Prostate gland (tissue), 2 donors: ENCODE results near the gene SLC7A10. TPM values are rescaled to one million over a fixed set of nuclear protein-coding genes. Genes with fewer than 3 reads are reported as not detected.

Source experiments
- DNase-seq: peaks from one replicate; pipeline ENCODE4 v3.0.0-alpha.2; 2019; ENCODE audit warnings: low spot score
- H3K27ac ChIP-seq, 2 donors: fragments of 200-600 bp; sonication (generic); 2 replicates each; pipeline ENCODE4 v1.5.1; 2017 to 2019
- H3K27me3 ChIP-seq: fragments of 200-600 bp; sonication (generic); replicated peaks from 2 replicates; pipeline ENCODE4 v1.5.1; 2019; ENCODE audit not compliant: insufficient read depth
- H3K36me3 ChIP-seq, 2 donors: fragments of 200-600 bp; sonication (generic); 1 replicate in 1 of 2; 2 replicates in 1 of 2; pipeline versions ENCODE4 v1.5.1 to v1.8.1; 2017 to 2019
- H3K4me1 ChIP-seq: fragments of 200-600 bp; sonication (generic); replicated peaks from 2 replicates; pipeline ENCODE4 v1.5.1; 2019
- H3K4me3 ChIP-seq, 2 donors: fragments of 200-600 bp; sonication (generic); 2 replicates each; pipeline ENCODE4 v1.5.1; 2017 to 2019
- H3K9me3 ChIP-seq: fragments of 200-600 bp; sonication (generic); 2 replicates; pipeline ENCODE4 v1.5.1; 2017
- POLR2A ChIP-seq: fragments of 450-650 bp; IDR thresholded peaks from one replicate; pipeline ENCODE4 v1.6.1; 2016; ENCODE audit warnings: antibody characterized with exemption, mild to moderate bottlenecking
- POLR2AphosphoS5 ChIP-seq: sonication (generic); formaldehyde crosslinking; IDR thresholded peaks from one replicate; pipeline ENCODE4 v1.6.1; 2017; ENCODE audit warnings: antibody characterized with exemption
- WGBS: methylation state at CpG from one replicate; pipeline ENCODE4 v1.1.5; 2018; 5-methylcytosine and 5-hydroxymethylcytosine counted together
- intact Hi-C: fragments of 100-400 bp; cut with DNase I; formaldehyde crosslinking; loops from one replicate; pipeline ENCODE4 v1.14.2; 2022
- total RNA-seq, 2 donors: library from RNA; depleted of rRNA; stranded (reverse); fragments of >200 nt; gene quantifications; one replicate each; pipeline ENCODE4 v1.1.0, GENCODE V29; 2016
- TF ChIP-seq, protein P1 (sequence below), 4 experiments: fragments of 200-600 bp in 2 of 4; fragments of 450-650 bp in 2 of 4; sonication (generic) in 2 of 4; IDR thresholded peaks; 1 replicate in 3 of 4; 2 replicates in 1 of 4; pipeline ENCODE4 v1.5.1; 2016 to 2019; ENCODE audit warnings: antibody characterized with exemption in 4 of 4, mild to moderate bottlenecking in 2 of 4, moderate library complexity in 2 of 4

The SLC7A10 gene
- total RNA-seq, 2 donors from 2014 or later = 3.5 TPM; not detected in 1

DNA sequence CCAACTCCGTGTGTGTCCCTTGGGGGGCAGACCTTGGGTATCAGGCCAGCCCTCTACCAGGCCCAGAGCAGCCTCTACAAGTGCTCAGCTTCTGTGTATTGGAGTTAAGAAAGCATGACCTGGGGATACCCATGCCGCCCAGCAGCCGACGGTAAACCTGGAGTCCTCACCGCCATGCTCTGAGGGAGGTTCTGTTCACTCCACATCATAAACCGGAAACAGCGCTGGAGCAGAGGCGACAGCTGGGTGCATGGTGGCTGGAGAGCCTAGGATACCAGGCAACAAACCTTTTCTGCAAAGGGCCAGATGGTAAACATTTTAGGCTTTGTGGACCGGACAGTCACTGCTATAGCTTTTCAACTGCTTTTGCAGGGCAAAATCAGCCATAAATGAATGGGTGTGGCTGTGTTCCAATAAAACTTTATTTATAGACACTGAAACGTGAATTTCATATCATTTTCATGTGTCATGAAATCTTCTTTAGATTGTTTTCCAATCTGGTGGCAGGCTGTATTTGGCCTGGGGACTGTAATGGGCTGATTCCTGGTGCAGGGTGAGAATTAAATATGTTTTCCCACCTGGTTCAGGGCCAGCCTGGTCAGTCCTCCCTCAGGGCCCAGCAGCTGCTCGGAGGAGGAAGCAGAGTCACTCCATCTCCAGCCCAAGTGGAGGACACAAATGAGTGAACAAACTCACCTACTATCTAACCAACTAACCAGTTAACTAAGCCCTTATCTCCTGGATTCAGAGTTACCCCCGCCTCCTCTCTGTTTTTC is 45.8 kb upstream of the SLC7A10 start:
- Histone ChIP-seq H3K36me3 (no peaks in the 10 kb centered on the region), H3K4me3 (no peak overlapping the region), H3K4me1 (peaks cover 9% of the 10 kb centered on the region), H3K27me3 (no peaks in the 10 kb centered on the region), H3K9me3 (no peaks in the 10 kb centered on the region), H3K27ac (no peak overlapping the region)
- TF ChIP-seq, protein P1, sequence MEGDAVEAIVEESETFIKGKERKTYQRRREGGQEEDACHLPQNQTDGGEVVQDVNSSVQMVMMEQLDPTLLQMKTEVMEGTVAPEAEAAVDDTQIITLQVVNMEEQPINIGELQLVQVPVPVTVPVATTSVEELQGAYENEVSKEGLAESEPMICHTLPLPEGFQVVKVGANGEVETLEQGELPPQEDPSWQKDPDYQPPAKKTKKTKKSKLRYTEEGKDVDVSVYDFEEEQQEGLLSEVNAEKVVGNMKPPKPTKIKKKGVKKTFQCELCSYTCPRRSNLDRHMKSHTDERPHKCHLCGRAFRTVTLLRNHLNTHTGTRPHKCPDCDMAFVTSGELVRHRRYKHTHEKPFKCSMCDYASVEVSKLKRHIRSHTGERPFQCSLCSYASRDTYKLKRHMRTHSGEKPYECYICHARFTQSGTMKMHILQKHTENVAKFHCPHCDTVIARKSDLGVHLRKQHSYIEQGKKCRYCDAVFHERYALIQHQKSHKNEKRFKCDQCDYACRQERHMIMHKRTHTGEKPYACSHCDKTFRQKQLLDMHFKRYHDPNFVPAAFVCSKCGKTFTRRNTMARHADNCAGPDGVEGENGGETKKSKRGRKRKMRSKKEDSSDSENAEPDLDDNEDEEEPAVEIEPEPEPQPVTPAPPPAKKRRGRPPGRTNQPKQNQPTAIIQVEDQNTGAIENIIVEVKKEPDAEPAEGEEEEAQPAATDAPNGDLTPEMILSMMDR (IDR thresholded peaks at IDR 0.05) = no peak
- TF ChIP-seq POLR2A = no peak
- no peak for TF ChIP-seq POLR2AphosphoS5
- intact Hi-C loops = no loop called here
- no peak for DNase-seq
- 80% methylated on average over 12 of the region's 12 CpGs for WGBS

DNA sequence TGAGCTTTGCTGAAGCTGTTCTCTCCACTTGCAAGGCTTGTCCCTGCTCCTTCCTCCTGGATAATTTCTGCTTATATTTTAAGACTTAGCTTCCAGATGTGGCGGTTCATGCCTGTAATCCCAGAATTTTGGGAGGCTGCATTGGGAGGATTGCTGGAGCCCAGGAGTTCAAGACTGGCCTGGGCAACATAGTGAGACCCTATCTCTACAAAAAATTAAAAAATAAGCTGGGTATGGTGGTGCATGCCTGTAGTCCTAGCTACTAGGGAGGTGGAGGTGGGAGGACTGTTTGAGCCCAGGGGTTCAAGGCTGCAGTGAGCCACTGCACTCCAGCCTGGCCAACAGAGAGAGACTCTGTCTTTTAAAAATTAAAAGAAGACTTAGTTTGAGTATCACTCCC is 45.1 kb upstream of the SLC7A10 start:
- 95% methylated on average over 1 of the region's 1 CpG for WGBS
- H3K27ac ChIP-seq = no peak overlapping the region
- H3K36me3 ChIP-seq = no peaks in the 10 kb centered on the region
- intact Hi-C loops = no loop called here
- no peaks in the 10 kb centered on the region for H3K27me3 ChIP-seq
- TF ChIP-seq POLR2AphosphoS5 (no peak), POLR2A (no peak)
- TF ChIP-seq, protein P1 (IDR thresholded peaks at IDR 0.05) = no peak
- no peak overlapping the region for H3K4me3 ChIP-seq
- H3K9me3 ChIP-seq = no peaks in the 10 kb centered on the region
- DNase-seq = no peak
- peaks cover 9% of the 10 kb centered on the region for H3K4me1 ChIP-seq

DNA sequence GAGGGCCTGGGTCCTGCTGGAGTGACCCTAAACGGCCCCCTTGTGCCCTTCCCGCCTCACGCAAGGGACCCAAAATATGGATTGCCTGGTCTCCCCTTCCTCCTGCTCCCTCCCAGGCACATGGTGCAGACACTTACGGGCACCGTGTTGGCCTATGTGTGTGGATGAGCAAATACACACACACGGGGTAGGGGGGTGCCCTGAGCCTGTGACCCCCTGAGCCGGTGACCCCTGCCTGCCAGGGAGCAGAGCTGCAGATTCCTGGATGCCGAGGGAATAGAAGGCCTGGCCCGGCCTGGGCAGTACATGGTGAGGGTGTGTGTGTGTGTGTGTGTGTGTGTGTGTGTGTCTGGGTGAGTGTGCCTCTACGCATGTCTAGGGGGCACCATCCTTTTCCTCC is 43.4 kb upstream of the SLC7A10 start:
- TF ChIP-seq POLR2AphosphoS5 (no peak), POLR2A (no peak)
- TF ChIP-seq, protein P1 (IDR thresholded peaks at IDR 0.05) = no peak
- Histone ChIP-seq H3K27ac (no peak overlapping the region), H3K27me3 (no peaks in the 10 kb centered on the region), H3K4me1 (peaks cover 2% of the 10 kb centered on the region), H3K9me3 (no peaks in the 10 kb centered on the region), H3K36me3 (no peaks in the 10 kb centered on the region), H3K4me3 (no peak overlapping the region)
- 91% methylated on average over 10 of the region's 10 CpGs for WGBS
- intact Hi-C loops = no loop called here
- no peak for DNase-seq

DNA sequence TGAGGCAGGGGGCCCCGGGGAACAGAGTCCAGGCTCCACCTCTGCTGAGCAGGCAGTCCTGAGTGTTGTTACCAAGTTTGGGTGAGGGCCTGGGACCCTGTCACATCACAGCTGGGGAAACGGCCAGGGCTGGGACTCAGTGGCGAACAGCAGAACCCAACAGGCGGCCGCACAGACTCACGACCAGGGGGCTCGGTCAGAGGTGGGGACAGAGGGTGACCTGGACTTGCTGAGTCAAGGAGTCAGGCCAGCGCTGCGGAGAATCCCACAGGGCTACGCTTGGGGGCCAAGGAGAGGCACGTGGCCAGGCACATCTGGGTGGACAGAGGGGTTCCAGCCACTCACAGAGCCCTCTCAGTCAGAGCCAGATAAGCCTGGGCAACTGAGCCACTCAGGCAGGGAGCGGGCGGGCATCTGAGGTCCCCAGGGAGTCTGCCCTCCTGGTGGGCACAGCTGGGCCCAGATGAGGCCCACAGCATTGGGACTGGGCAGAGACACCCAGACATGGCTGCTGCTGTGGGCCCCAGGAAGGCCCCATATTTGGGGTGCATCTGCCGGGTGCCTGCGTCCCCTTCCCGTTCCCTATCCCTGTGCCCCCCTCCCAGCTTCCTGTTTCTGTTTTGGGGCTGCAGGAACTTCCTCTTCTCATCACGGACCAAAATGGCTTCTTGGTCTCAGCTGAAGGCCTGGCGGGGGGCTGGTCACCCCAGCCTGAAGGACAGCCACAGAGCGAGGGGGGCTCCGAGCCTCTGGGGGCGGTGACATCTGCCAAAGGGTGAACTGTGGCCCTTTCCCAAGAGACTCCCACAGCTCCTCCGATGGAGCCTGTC is 42.7 kb upstream of the SLC7A10 start:
- no peaks in the 10 kb centered on the region for H3K9me3 ChIP-seq
- TF ChIP-seq POLR2A (no peak), POLR2AphosphoS5 (no peak)
- TF ChIP-seq, protein P1 (IDR thresholded peaks at IDR 0.05) = no peak
- H3K27me3 ChIP-seq = no peaks in the 10 kb centered on the region
- H3K4me1 ChIP-seq = peaks cover under 1% of the 10 kb centered on the region
- no peak for DNase-seq
- 79% methylated on average over 22 of the region's 22 CpGs for WGBS
- no peak overlapping the region for H3K27ac ChIP-seq
- H3K4me3 ChIP-seq = no peak overlapping the region
- H3K36me3 ChIP-seq = no peaks in the 10 kb centered on the region
- intact Hi-C loops = no loop called here
